HEK293 (cell line): Measurements from ENCODE around the gene WHRN.

ENCODE experiments used
- CTCF ChIA-PET: fragments of 350-600 bp; formaldehyde crosslinking; extraction: SDS; loops from one replicate; lab custom pipeline; 2021; ENCODE audit warnings: antibody characterized with exemption; lab: Yijun Ruan, JAX
- POLR2A ChIA-PET: fragments of 300-600 bp; formaldehyde crosslinking; extraction: SDS; loops from one replicate; lab custom pipeline; 2020; ENCODE audit warnings: antibody characterized with exemption, inconsistent platforms; lab: Yijun Ruan, JAX
- H3K27ac ChIP-seq: fragments of 200-500 bp; sonication (Bioruptor generic); 2 replicates; pipeline ENCODE4 v1.5.1; 2014; ENCODE audit warnings: low read depth, low read length, control low read depth, inconsistent platforms; ENCODE audit errors: extremely low read depth
- H3K36me3 ChIP-seq, 2 experiments: fragments of 200-500 bp in 1 of 2; sonication (Bioruptor generic) in 1 of 2; 1 replicate in 1 of 2; 2 replicates in 1 of 2; pipeline ENCODE4 v1.5.1; 2014 to 2017; ENCODE audit warnings: inconsistent platforms in 2 of 2, low read length in 2 of 2; ENCODE audit not compliant: control insufficient read depth in 2 of 2, insufficient read depth in 1 of 2
- H3K4me1 ChIP-seq: fragments of 200-500 bp; sonication (Bioruptor generic); 2 replicates; pipeline ENCODE4 v1.5.1; 2014; ENCODE audit warnings: mild to moderate bottlenecking, low read length, inconsistent platforms; ENCODE audit not compliant: control insufficient read depth, insufficient read depth
- H3K4me3 ChIP-seq: 2 replicates; pipeline ENCODE4 v1.5.1; 2011; ENCODE audit warnings: low read depth, mild to moderate bottlenecking, control low read depth, low read length, moderate library complexity
- H3K9me3 ChIP-seq: fragments of 200-500 bp; sonication (Bioruptor generic); 2 replicates; pipeline ENCODE4 v1.5.1; 2014; ENCODE audit warnings: low read depth, low read length, inconsistent platforms; ENCODE audit not compliant: control insufficient read depth, insufficient read depth
- BCL11B ChIP-seq: fragments of 450-650 bp; formaldehyde crosslinking; IDR thresholded peaks from 2 replicates; pipeline ENCODE4 v1.5.1; 2016; ENCODE audit warnings: low read depth, missing biosample characterization, missing genetic modification characterization
- GFI1B ChIP-seq: fragments of 450-650 bp; formaldehyde crosslinking; IDR thresholded peaks from 2 replicates; pipeline ENCODE4 v1.5.1; 2016; ENCODE audit warnings: missing biosample characterization, missing genetic modification characterization
- GLIS1 ChIP-seq: fragments of 450-650 bp; formaldehyde crosslinking; IDR thresholded peaks from 2 replicates; pipeline ENCODE4 v1.5.1; 2016; ENCODE audit warnings: missing biosample characterization, missing genetic modification characterization
- KLF9 ChIP-seq: fragments of 450-650 bp; formaldehyde crosslinking; IDR thresholded peaks from 2 replicates; pipeline ENCODE4 v1.5.1; 2016; ENCODE audit warnings: missing biosample characterization, missing genetic modification characterization, low read depth
- PRDM10 ChIP-seq: fragments of 450-650 bp; formaldehyde crosslinking; IDR thresholded peaks from 2 replicates; pipeline ENCODE4 v1.5.1; 2016; ENCODE audit warnings: missing biosample characterization, missing genetic modification characterization
- REPIN1 ChIP-seq: fragments of 450-650 bp; formaldehyde crosslinking; IDR thresholded peaks from 2 replicates; pipeline ENCODE4 v1.5.1; 2017; ENCODE audit warnings: missing biosample characterization, missing genetic modification characterization, low read depth
- ZNF121 ChIP-seq: fragments of 450-650 bp; formaldehyde crosslinking; IDR thresholded peaks from 2 replicates; pipeline ENCODE4 v1.5.1; 2016; ENCODE audit warnings: missing biosample characterization, missing genetic modification characterization
- ZNF146 ChIP-seq: fragments of 450-650 bp; formaldehyde crosslinking; IDR thresholded peaks from 2 replicates; pipeline ENCODE4 v1.5.1; 2016; ENCODE audit warnings: missing biosample characterization, missing genetic modification characterization
- ZNF184 ChIP-seq: fragments of 450-650 bp; IDR thresholded peaks from 2 replicates; pipeline ENCODE4 v1.5.1; 2018; ENCODE audit warnings: missing biosample characterization, mild to moderate bottlenecking, missing genetic modification characterization
- ZNF221 ChIP-seq: fragments of 450-650 bp; formaldehyde crosslinking; IDR thresholded peaks from 2 replicates; pipeline ENCODE4 v1.5.1; 2017; ENCODE audit warnings: missing biosample characterization, missing genetic modification characterization, borderline replicate concordance
- ZNF280D ChIP-seq: fragments of 450-650 bp; formaldehyde crosslinking; IDR thresholded peaks from 2 replicates; pipeline ENCODE4 v1.5.1; 2016; ENCODE audit warnings: missing biosample characterization, missing genetic modification characterization
- ZNF335 ChIP-seq: fragments of 450-650 bp; formaldehyde crosslinking; conservative IDR thresholded peaks from 2 replicates; pipeline ENCODE4 v1.5.1; 2016; ENCODE audit warnings: missing biosample characterization, missing genetic modification characterization
- ZNF404 ChIP-seq: fragments of 450-650 bp; formaldehyde crosslinking; IDR thresholded peaks from 2 replicates; pipeline ENCODE4 v1.5.1; 2017; ENCODE audit warnings: missing biosample characterization, missing genetic modification characterization
- ZNF645 ChIP-seq: fragments of 450-650 bp; formaldehyde crosslinking; IDR thresholded peaks from 2 replicates; pipeline ENCODE4; 2016; ENCODE audit warnings: missing biosample characterization, missing genetic modification characterization
- ZNF692 ChIP-seq: fragments of 450-650 bp; formaldehyde crosslinking; IDR thresholded peaks from 2 replicates; pipeline ENCODE4 v1.5.1; 2016; ENCODE audit warnings: missing biosample characterization, missing genetic modification characterization

Gene WHRN

GRCh38 chr9:114401344-114401743, 103.9 kb downstream of the WHRN start (continued):
- TF ChIP-seq PRDM10 (tag by site-specific recombination): no peak
- no peak for TF ChIP-seq ZNF335
- no peak for TF ChIP-seq ZNF146 (tag by site-specific recombination)
- no peak for TF ChIP-seq ZNF121 (tag by site-specific recombination)
- TF ChIP-seq KLF9: no peak
- TF ChIP-seq GLIS1 (tag by site-specific recombination): no peak

- CTCF ChIA-PET: interaction anchor here (0.6 to 1.9 kb wide), 3 partner anchors 31 to 253 kb away, joined by 4 to 13 read pairs (median 5); no protein-coding TSS in a partner anchor
- TF ChIP-seq ZNF404 (tag by site-specific recombination) (no peak), REPIN1 (tag by site-specific recombination) (no peak), ZNF280D (tag by site-specific recombination) (no peak), ZNF692 (tag by site-specific recombination) (no peak), BCL11B (no peak), KLF9 (no peak), ZNF645 (tag by site-specific recombination) (no peak), ZNF184 (tag by site-specific recombination) (no peak), GFI1B (tag by site-specific recombination) (no peak), ZNF221 (tag by site-specific recombination) (no peak), PRDM10 (tag by site-specific recombination) (no peak)
- Histone ChIP-seq H3K36me3 (peaks cover 0 to 11% of the 10 kb centered on the region in 2 experiments; a peak in 1 of 3 replicates), H3K4me3 (no peak overlapping the region), H3K4me1 (no peaks in the 10 kb centered on the region), H3K9me3 (no peaks in the 10 kb centered on the region), H3K27ac (no peak overlapping the region)
- POLR2A ChIA-PET: interaction anchor here (1.1 kb wide), 1 partner anchor 187 kb away, joined by 3 read pairs; the partner anchor contains the start of gene ATP6V1G1
These were observed 104.5 kb downstream of the WHRN start for GRCh38 chr9:114400772-114401171.
